HL-60 (cell line): ENCODE results near the gene MRGPRF.

Experiments used
- DNase-seq, 2 experiments: peaks; one replicate each; pipeline ENCODE4 v3.0.0-alpha.2; 2010 to 2020; ENCODE audit warnings: low read depth in 1 of 2, low spot score in 1 of 2
- H3K27ac ChIP-seq: fragments of 250-450 bp; sonication (Bioruptor Pico); replicated peaks from 2 replicates; pipeline ENCODE4 v1.5.1; 2020; ENCODE audit warnings: mild to moderate bottlenecking, moderate library complexity
- H3K27me3 ChIP-seq: fragments of 250-450 bp; sonication (Bioruptor Pico); 2 replicates; pipeline ENCODE4 v1.5.1; 2021; ENCODE audit warnings: mild to moderate bottlenecking, moderate library complexity; ENCODE audit not compliant: insufficient read depth, poor library complexity, severe bottlenecking
- H3K4me3 ChIP-seq: replicated peaks from 2 replicates; pipeline ENCODE4 v1.5.1; 2011; ENCODE audit warnings: mild to moderate bottlenecking, control low read depth, low read length; ENCODE audit not compliant: insufficient read depth
- CTCF ChIP-seq: IDR thresholded peaks from one replicate; pipeline ENCODE4 v1.5.1; 2011; ENCODE audit warnings: low read length, control low read depth, inconsistent platforms; ENCODE audit not compliant: insufficient read depth
- GABPA ChIP-seq: IDR thresholded peaks from 2 replicates; pipeline ENCODE4 v1.6.1; 2012; ENCODE audit warnings: low read depth
- POLR2AphosphoS5 ChIP-seq: IDR thresholded peaks from 2 replicates; pipeline ENCODE4 v1.6.1; 2012; ENCODE audit warnings: low read depth
- REST ChIP-seq: IDR thresholded peaks from 2 replicates; pipeline ENCODE4 v1.6.1; 2012; ENCODE audit warnings: low read depth; ENCODE audit not compliant: insufficient replicate concordance
- SPI1 ChIP-seq: IDR thresholded peaks from 2 replicates; pipeline ENCODE4 v1.6.1; 2012; ENCODE audit warnings: low read depth, mild to moderate bottlenecking, borderline replicate concordance

The MRGPRF gene

DNA sequence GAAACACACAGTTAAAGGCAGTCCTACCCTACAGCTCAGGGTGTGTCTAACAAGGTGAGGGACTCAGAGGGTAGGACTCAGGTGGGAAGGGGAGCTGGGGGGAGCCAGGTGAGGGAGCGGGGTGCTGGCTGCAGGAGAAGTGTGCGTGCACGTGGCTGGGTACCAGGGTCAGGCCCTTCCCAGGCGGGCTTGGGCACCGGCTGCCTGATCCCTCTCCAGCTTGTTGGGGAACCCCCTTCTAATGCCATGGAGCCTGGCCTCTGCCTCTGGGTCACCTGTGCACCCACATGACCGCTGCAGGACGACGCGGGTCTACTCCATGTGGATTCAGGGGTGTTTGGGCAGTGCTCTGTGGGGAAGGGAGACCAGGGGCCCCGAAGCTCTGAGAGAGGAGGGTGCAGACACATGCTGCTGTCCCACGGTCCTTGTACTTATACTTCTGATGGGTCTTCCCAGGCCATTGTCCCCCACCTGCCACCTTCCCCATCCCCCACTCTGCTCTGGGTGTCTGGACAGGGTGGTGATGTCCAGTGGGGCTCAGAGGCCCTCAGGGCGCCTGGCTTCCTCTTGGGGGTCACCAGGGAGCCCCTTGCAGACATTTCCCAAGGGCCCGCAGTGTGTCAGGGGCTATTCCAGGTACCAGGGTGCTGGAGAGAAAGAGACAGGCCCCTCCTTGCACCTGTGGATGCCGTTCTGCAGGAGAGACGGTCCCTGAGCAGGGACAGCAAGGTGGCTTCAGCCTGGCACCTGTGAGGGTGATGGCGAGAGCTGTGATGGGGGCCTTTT is 21.9 kb downstream of the MRGPRF start:
- no peak overlapping the region for H3K4me3 ChIP-seq
- TF ChIP-seq CTCF (no peak), POLR2AphosphoS5 (no peak), SPI1 (no peak), GABPA (no peak)
- H3K27me3 ChIP-seq, result peaks cover 2% of the 10 kb centered on the region
- no peak for DNase-seq
- H3K27ac ChIP-seq, result no peak overlapping the region

DNA sequence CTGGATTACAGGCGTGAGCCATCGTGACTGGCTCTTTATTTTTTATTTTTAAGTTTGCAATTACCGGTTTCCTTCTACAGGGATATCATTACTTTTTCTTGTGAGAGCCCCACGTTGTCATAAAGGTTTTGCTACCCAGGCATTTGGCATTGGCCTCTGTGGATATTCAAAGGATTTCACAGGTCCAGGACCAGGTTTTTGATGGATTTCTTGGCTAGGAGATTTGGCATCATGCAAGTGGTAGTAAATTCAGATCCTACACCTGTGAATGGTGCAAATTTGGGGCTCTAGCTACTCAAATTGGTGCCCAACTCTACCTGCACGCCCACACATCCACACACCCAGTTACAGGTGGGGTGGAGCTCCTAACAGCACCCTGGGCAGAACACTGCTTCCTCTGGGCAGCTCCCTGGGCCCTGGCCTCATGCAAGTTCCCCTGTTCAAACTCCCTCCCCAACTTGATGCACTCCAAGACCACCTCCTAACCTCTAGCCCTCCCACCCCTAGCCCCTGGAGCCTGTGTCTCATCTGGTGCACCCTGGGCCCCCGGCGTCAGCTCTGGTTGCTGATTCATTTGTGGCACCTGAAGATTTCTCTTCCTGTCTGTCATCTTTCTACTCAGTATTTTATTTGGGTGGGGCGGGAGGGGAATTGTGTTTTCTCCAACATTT is 23.0 kb downstream of the MRGPRF start:
- no peak overlapping the region for H3K4me3 ChIP-seq

GRCh38 chr11:68988491-68988890 is 24.6 kb downstream of the MRGPRF start:
- Histone ChIP-seq H3K27ac (no peak overlapping the region), H3K4me3 (no peak overlapping the region), H3K27me3 (peaks cover 2% of the 10 kb centered on the region)
- no peak for DNase-seq
- TF ChIP-seq GABPA (no peak), POLR2AphosphoS5 (no peak), REST (no peak), CTCF (no peak), SPI1 (no peak)

More for the DNA sequence above, 23.0 kb downstream of the MRGPRF start:
- peaks cover 2% of the 10 kb centered on the region for H3K27me3 ChIP-seq
- TF ChIP-seq POLR2AphosphoS5, result no peak
- DNase-seq, result no peak
- H3K27ac ChIP-seq, result no peak overlapping the region

DNA sequence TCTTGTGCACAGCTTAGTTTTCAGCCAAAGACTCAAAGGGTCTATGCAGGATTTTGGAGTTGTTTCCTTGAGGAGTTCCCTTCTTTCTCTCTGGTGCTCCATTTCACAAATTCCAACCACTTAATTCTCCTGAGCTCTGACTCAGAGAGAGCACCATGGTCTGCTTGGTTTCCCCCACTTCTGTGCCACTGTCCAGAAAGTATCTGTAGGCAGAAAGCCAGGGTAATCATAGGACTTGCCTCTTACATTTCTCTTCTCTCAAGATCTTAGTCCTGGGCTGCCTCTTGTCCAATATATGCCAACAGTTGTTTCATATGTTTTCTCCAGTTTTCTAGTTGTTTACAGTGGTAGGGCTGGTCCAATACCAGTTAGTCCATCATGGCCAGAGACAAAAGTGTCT is 25.8 kb downstream of the MRGPRF start:
- TF ChIP-seq REST (no peak), CTCF (no peak), SPI1 (no peak), GABPA (no peak), POLR2AphosphoS5 (no peak)
- Histone ChIP-seq H3K27ac (no peak overlapping the region), H3K4me3 (no peak overlapping the region), H3K27me3 (peaks cover 2% of the 10 kb centered on the region)
- DNase-seq, result no peak
